GM19351 (cell line): ENCODE measurements around the gene TBPL1.
"Not testable (repeated sequence)": the region's sequence is repeated elsewhere in the genome, so short reads cannot be mapped to it uniquely, and the experiment has no call there.

Experiments
- ATAC-seq: cut with Tn5 transposase; IDR thresholded peaks from one replicate; pipeline ENCODE4 v1.9.1; 2021; ENCODE audit warnings: mild to moderate bottlenecking, moderate library complexity; ENCODE audit not compliant: unreplicated experiment

The TBPL1 gene

GRCh38 chr6:133972388-133972787 lies 19.4 kb downstream of the TBPL1 start:
- no peak for ATAC-seq

GRCh38 chr6:133973109-133973971 lies 20.3 kb downstream of the TBPL1 start:
- peak; percentile 65 for ATAC-seq

- no peak for ATAC-seq
These were observed 25.2 kb downstream of the TBPL1 start for GRCh38 chr6:133977983-133978895.

GRCh38 chr6:133978896-133979240 lies 25.8 kb downstream of the TBPL1 start:
- no peak for ATAC-seq

- ATAC-seq, result not testable (repeated sequence)
These were observed 26.4 kb downstream of the TBPL1 start for GRCh38 chr6:133979269-133979963.

GRCh38 chr6:133980168-133980567 lies 27.1 kb downstream of the TBPL1 start:
- no peak for ATAC-seq

GRCh38 chr6:133983099-133983939 lies 30.3 kb downstream of the TBPL1 start:
- ATAC-seq, result no peak

- ATAC-seq, result no peak
These were observed 32.9 kb downstream of the TBPL1 start for GRCh38 chr6:133985970-133986369.

- ATAC-seq, result no peak
These were observed 33.9 kb downstream of the TBPL1 start for GRCh38 chr6:133986942-133987341.

GRCh38 chr6:133989525-133989924 lies 36.5 kb downstream of the TBPL1 start:
- ATAC-seq, result no peak

- ATAC-seq, result no peak
These were observed 37.3 kb downstream of the TBPL1 start for GRCh38 chr6:133990321-133990720.

GRCh38 chr6:133991096-133991593 lies 38.1 kb downstream of the TBPL1 start:
- ATAC-seq, result no peak

- ATAC-seq, result no peak
These were observed 40.1 kb downstream of the TBPL1 start for GRCh38 chr6:133992992-133993680.

- no peak for ATAC-seq
These were observed 42.3 kb downstream of the TBPL1 start for GRCh38 chr6:133995296-133995695.

- ATAC-seq, result no peak
These were observed 42.7 kb downstream of the TBPL1 start for GRCh38 chr6:133995758-133996157.

GRCh38 chr6:133997267-133997666 lies 44.2 kb downstream of the TBPL1 start:
- no peak for ATAC-seq

GRCh38 chr6:133999305-133999704 lies 46.3 kb downstream of the TBPL1 start:
- no peak for ATAC-seq

GRCh38 chr6:134000443-134000842 lies 47.4 kb downstream of the TBPL1 start:
- ATAC-seq, result no peak

GRCh38 chr6:134002821-134003220 lies 49.8 kb downstream of the TBPL1 start:
- ATAC-seq, result peak; percentile 60

GRCh38 chr6:134003542-134003951 lies 50.5 kb downstream of the TBPL1 start:
- ATAC-seq, result no peak
